Measurements from ENCODE around the gene MICU1. TPM values are rescaled to one million over a fixed set of nuclear protein-coding genes. Genes with fewer than 3 reads are reported as not detected.

Gene MICU1
- total and polyA plus RNA-seq, 10 of the 15 experiments (the other 5 are each of a cell fraction or from before 2014, with no cell fraction given), result 18.2 to 36.4 (median 22.2) TPM

DNA sequence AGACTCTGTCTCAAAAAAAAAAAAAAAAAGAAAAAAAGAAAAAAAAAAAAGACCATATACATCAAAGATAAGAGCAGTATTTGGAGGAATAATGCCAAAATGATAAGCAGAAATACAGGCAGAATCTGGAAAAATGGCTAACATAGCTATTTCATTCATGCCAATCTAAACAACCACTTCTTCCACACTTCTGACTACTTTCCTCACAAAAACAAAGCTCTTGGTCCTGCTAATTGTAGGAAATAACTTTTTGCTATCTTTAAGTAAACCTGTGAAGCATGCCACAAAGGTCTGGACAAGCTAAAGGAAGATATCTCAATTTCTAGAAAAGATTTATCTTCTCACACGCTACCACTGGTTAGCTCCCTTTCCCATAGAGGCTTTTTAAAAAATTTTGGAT, 30.4 kb downstream of the MICU1 start:
- DNase-seq (ENCODE audit: low read depth, low spot score) (no peak), ATAC-seq (no peak), FAIRE-seq (no peak)
- Histone ChIP-seq H3K4me2 (ENCODE audit: control insufficient read depth, insufficient read depth) (no peak overlapping the region), H2AFZ (ENCODE audit: control insufficient read depth, low read depth, low read length) (no peak overlapping the region), H4K20me1 (ENCODE audit: control insufficient read depth, insufficient read depth) (no peaks in the 10 kb centered on the region), H3K27ac (ENCODE audit: control insufficient read depth, insufficient read depth) (no peak overlapping the region), H3K9me3 (replicated peaks; ENCODE audit: control insufficient read depth, insufficient read depth, low read length) (no peaks in the 10 kb centered on the region), H3K4me1 (ENCODE audit: control insufficient read depth, insufficient read depth, low read length) (peaks cover 8% of the 10 kb centered on the region), H3K79me2 (ENCODE audit: control insufficient read depth, insufficient read depth, low read length) (no peaks in the 10 kb centered on the region), H3K27me3 (replicated peaks in 1 of 2; ENCODE audit: control insufficient read depth in 2 of 2, insufficient read depth in 2 of 2, low read length in 1 of 2) (no peaks in the 10 kb centered on the region), H3K9ac (ENCODE audit: control insufficient read depth, insufficient read depth, low read length) (no peak overlapping the region), H3K36me3 (ENCODE audit: control insufficient read depth in 2 of 2, insufficient read depth in 2 of 2, low read length in 1 of 2) (no peaks in the 10 kb centered on the region), H3K4me3 (no peak overlapping the region)
- no TSS peak for BruUV-seq (replicated peaks)
- 100% methylated on average over 1 of the region's 1 CpG for WGBS (ENCODE audit: insufficient coverage, insufficient replicate concordance, low lambda C conversion rate, missing lambda C conversion rate)
- RAD21 ChIA-PET (ENCODE audit: unreplicated experiment), result interaction anchor here (0.8 to 1.1 kb wide), 2 partner anchors 31 to 34 kb away, joined by 3 to 6 read pairs; no protein-coding TSS in a partner anchor
- intact Hi-C loops (cut with micrococcal nuclease; ENCODE audit: unreplicated experiment), result no loop called here
- TF ChIP-seq CHD1 (IDR thresholded peaks at IDR 0.05; ENCODE audit: low read depth, low read length), result no peak
- TF ChIP-seq STAT3 (IDR thresholded peaks at IDR 0.05; ENCODE audit: low read depth, low read length), result no peak
- no peak for TF ChIP-seq SIN3A (IDR thresholded peaks at IDR 0.05; ENCODE audit: low read depth, low read length)
- no peak for TF ChIP-seq TBL1XR1 (IDR thresholded peaks at IDR 0.05; ENCODE audit: low read depth, low read length)
- TF ChIP-seq, protein P1, sequence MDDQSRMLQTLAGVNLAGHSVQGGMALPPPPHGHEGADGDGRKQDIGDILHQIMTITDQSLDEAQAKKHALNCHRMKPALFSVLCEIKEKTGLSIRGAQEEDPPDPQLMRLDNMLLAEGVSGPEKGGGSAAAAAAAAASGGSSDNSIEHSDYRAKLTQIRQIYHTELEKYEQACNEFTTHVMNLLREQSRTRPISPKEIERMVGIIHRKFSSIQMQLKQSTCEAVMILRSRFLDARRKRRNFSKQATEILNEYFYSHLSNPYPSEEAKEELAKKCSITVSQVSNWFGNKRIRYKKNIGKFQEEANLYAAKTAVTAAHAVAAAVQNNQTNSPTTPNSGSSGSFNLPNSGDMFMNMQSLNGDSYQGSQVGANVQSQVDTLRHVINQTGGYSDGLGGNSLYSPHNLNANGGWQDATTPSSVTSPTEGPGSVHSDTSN (IDR thresholded peaks at IDR 0.05; ENCODE audit: insufficient replicate concordance, low read depth, low read length), result no peak
- no peak for TF ChIP-seq CBX3 (IDR thresholded peaks at IDR 0.05; ENCODE audit: borderline replicate concordance, low read depth)
- TF ChIP-seq, protein P2, sequence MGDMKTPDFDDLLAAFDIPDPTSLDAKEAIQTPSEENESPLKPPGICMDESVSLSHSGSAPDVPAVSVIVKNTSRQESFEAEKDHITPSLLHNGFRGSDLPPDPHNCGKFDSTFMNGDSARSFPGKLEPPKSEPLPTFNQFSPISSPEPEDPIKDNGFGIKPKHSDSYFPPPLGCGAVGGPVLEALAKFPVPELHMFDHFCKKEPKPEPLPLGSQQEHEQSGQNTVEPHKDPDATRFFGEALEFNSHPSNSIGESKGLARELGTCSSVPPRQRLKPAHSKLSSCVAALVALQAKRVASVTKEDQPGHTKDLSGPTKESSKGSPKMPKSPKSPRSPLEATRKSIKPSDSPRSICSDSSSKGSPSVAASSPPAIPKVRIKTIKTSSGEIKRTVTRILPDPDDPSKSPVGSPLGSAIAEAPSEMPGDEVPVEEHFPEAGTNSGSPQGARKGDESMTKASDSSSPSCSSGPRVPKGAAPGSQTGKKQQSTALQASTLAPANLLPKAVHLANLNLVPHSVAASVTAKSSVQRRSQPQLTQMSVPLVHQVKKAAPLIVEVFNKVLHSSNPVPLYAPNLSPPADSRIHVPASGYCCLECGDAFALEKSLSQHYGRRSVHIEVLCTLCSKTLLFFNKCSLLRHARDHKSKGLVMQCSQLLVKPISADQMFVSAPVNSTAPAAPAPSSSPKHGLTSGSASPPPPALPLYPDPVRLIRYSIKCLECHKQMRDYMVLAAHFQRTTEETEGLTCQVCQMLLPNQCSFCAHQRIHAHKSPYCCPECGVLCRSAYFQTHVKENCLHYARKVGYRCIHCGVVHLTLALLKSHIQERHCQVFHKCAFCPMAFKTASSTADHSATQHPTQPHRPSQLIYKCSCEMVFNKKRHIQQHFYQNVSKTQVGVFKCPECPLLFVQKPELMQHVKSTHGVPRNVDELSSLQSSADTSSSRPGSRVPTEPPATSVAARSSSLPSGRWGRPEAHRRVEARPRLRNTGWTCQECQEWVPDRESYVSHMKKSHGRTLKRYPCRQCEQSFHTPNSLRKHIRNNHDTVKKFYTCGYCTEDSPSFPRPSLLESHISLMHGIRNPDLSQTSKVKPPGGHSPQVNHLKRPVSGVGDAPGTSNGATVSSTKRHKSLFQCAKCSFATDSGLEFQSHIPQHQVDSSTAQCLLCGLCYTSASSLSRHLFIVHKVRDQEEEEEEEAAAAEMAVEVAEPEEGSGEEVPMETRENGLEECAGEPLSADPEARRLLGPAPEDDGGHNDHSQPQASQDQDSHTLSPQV (IDR thresholded peaks at IDR 0.05), result no peak
- no peak for TF ChIP-seq EED (IDR thresholded peaks at IDR 0.05; ENCODE audit: low read depth)
- TF ChIP-seq RELA (IDR thresholded peaks at IDR 0.05; ENCODE audit: borderline replicate concordance, partially characterized antibody), result no peak
- no peak for TF ChIP-seq PAX5 (IDR thresholded peaks at IDR 0.05; ENCODE audit: borderline replicate concordance, low read depth, low read length)
- TF ChIP-seq NRF1 (conservative IDR thresholded peaks at IDR 0.05; ENCODE audit: low read depth, low read length), result no peak
- no peak for TF ChIP-seq BACH1 (IDR thresholded peaks at IDR 0.05; ENCODE audit: borderline replicate concordance)
- SMC1A ChIA-PET (ENCODE audit: uncharacterized antibody, unreplicated experiment), result interaction anchor here (0.7 to 1.3 kb wide), 2 partner anchors 98 to 142 kb away, joined by 3 read pairs; no protein-coding TSS in a partner anchor
- in situ Hi-C loops (cut with MboI), result no loop called here
- CTCF ChIA-PET, result interaction anchor here (0.5 to 1.1 kb wide), 3 partner anchors 27 to 373 kb away, joined by 3 to 4 read pairs (median 3); no protein-coding TSS in a partner anchor
- POLR2A ChIA-PET, result interaction anchor here (0.6 to 0.7 kb wide), 4 partner anchors 10 to 406 kb away, joined by 3 to 5 read pairs (median 4); no protein-coding TSS in a partner anchor

Data from GM12878 (cell line).